Kidney epithelial cell (primary cell): Measurements from ENCODE around the gene FBXW5. TPM values are rescaled to one million over a fixed set of nuclear protein-coding genes. Genes with fewer than 3 reads are reported as not detected.

Experiments
- DNase-seq: peaks from one replicate; pipeline ENCODE4 v3.0.0-alpha.2; 2010; ENCODE audit warnings: low read depth
- H3K27me3 ChIP-seq: 2 replicates; pipeline ENCODE4 v1.6.0; 2011; ENCODE audit warnings: low read length; ENCODE audit not compliant: control insufficient read depth, insufficient read depth
- H3K36me3 ChIP-seq: 2 replicates; pipeline ENCODE4 v1.5.1; 2011; ENCODE audit warnings: low read length; ENCODE audit not compliant: control insufficient read depth, insufficient read depth
- H3K4me3 ChIP-seq: 2 replicates; pipeline ENCODE4 v1.5.1; 2011; ENCODE audit warnings: low read depth, mild to moderate bottlenecking, control low read depth, low read length
- total RNA-seq: library from RNA; depleted of rRNA; stranded (reverse); fragments of >200 nt; gene quantifications from 2 replicates; pipeline ENCODE4 v1.2.3, GENCODE V29; 2015
- TF ChIP-seq, protein P1 (sequence below): IDR thresholded peaks from 2 replicates; pipeline ENCODE4 v1.5.1; 2011; ENCODE audit warnings: mild to moderate bottlenecking, moderate library complexity, low read length, control low read depth, inconsistent platforms; ENCODE audit not compliant: insufficient read depth, poor library complexity, severe bottlenecking

The FBXW5 gene
- total RNA-seq, 1 donor from 2014 or later = 174 TPM

DNA sequence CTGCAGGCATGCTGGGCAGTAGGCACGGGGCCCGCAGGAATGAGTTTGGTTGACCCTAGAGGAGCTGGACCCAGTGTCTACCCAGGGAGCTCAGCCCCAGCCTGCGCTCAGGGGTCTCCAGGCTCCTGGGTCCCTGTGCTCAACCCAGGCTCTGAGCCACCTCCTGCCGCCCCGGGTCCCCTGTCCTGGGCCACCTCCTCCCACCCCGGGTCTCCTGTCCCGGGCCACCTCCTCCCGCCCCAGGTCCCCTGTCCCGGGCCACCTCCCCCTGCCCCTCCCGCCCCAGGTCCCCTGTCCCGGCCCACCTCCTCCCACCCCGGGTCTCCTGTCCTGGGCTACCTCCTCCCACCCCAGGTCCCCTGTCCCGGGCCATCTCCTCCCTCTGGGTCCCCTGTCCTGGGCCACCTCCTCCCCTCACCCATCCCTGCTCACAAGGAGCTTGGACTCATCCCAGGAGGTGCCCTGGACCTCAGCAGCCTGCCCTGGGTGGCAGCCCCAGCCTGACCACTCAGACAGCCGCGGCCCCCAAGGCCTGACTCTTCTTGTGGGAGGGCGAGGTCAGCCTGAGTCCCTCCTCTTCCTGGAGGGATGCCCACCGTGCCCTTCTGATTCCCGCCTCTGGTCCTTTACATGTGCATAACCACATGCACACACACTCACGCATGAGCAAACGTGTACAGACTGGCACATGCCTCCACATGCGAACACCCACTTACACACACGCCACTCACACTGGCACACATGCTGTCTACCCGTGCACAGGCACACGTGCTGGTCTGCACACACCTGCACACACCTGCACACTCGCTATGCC is 9.9 kb upstream of the FBXW5 start:
- Histone ChIP-seq H3K36me3 (no peaks in the 10 kb centered on the region), H3K4me3 (no peak overlapping the region), H3K27me3 (no peaks in the 10 kb centered on the region)
- DNase-seq = no peak
- TF ChIP-seq, protein P1, sequence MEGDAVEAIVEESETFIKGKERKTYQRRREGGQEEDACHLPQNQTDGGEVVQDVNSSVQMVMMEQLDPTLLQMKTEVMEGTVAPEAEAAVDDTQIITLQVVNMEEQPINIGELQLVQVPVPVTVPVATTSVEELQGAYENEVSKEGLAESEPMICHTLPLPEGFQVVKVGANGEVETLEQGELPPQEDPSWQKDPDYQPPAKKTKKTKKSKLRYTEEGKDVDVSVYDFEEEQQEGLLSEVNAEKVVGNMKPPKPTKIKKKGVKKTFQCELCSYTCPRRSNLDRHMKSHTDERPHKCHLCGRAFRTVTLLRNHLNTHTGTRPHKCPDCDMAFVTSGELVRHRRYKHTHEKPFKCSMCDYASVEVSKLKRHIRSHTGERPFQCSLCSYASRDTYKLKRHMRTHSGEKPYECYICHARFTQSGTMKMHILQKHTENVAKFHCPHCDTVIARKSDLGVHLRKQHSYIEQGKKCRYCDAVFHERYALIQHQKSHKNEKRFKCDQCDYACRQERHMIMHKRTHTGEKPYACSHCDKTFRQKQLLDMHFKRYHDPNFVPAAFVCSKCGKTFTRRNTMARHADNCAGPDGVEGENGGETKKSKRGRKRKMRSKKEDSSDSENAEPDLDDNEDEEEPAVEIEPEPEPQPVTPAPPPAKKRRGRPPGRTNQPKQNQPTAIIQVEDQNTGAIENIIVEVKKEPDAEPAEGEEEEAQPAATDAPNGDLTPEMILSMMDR = no peak

DNA sequence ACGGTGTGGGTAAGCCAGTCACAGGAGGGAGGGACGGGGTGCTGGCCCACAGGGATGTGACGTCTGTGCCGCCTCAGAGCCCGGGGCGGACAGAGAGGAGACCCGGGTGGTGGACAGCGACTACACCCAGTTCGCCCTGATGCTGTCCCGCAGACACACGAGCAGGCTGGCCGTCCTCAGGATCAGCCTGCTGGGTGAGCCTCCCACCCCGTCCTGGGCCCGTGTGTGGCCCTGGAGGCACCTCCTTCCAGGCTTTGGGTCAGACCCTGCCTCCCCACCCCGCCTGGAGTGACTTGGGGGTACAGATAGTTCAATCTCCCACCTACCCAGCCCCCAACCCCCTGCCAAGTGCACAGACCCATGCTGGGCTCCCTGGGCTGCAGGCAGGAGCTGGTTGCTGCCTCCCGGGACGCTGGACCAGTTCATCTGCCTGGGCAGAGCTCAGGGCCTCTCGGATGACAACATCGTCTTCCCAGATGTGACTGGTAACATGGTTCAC is 9.3 kb upstream of the FBXW5 start:
- Histone ChIP-seq H3K27me3 (no peaks in the 10 kb centered on the region), H3K36me3 (no peaks in the 10 kb centered on the region), H3K4me3 (no peak overlapping the region)
- no peak for DNase-seq
- TF ChIP-seq, protein P1 = no peak

DNA sequence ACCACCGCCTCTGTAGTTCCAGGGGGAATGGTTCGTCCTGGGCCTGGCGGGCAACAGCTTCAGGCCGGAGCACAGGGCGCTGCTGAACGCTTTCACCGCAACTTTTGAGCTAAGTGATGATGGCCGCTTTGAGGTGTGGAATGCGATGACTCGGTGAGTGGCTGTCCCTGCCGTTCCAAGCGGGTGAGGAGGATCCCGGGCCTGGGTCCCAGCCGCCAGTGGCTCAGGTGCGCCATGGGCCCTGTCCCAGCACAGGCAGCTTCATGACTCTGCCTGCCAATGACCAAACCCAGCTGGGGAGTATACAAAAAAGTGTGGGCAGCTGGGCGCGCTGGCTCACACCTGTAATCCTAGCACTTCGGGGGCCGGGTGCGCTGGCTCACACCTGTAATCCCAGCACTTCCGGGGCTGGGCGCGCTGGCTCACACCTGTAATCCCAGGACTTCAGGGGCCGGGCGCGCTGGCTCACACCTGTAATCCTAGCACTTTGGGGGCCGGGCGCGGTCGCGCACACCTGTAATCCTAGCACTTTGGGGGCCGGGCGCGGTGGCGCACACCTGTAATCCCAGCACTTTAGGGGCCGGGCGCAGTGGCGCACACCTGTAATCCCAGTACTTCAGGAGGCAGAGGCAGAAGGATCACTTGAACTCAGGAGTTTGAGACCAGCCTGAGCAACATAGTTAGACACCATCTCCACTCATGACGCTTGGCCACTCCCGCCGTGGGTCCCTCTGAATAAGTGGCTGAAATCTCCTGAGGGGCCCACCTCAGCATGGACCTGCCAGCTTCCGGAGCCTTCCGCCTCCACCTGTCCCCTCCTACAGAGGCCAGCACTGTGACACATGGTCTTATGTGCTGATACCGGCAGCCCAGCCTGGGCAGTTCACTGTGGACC is 8.6 kb upstream of the FBXW5 start:
- Histone ChIP-seq H3K4me3 (no peak overlapping the region), H3K36me3 (no peaks in the 10 kb centered on the region)
- no peak for DNase-seq

DNA sequence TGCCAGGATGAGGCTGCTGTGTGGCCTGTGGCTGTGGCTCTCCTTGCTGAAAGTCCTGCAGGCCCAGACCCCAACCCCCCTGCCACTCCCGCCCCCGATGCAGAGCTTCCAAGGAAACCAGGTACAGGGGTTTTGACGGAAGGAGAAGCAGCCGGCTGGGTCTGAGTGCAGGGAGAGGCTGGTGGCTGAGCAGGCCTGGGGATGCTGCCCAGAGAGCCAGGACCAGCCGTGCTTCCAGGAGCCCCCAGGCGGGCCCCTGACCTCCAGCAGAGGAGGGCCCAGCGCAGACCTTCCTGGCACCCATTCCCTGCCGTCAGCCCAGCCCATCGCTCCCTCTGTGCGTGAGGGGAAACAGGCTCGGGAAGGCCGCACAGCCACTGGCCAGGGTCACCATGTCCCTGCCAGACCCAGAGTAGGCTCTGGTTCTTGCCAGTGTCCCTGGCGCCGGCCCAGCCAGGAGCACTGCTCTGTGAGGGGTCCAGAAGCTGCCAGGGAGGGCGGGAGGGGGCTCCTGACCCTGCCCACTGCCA is 7.8 kb upstream of the FBXW5 start:
- Histone ChIP-seq H3K27me3 (no peaks in the 10 kb centered on the region), H3K36me3 (no peaks in the 10 kb centered on the region), H3K4me3 (no peak overlapping the region)
- no peak for DNase-seq
- TF ChIP-seq, protein P1 = no peak

More for the DNA sequence above, 8.6 kb upstream of the FBXW5 start:
- no peaks in the 10 kb centered on the region for H3K27me3 ChIP-seq
- TF ChIP-seq, protein P1 = no peak

DNA sequence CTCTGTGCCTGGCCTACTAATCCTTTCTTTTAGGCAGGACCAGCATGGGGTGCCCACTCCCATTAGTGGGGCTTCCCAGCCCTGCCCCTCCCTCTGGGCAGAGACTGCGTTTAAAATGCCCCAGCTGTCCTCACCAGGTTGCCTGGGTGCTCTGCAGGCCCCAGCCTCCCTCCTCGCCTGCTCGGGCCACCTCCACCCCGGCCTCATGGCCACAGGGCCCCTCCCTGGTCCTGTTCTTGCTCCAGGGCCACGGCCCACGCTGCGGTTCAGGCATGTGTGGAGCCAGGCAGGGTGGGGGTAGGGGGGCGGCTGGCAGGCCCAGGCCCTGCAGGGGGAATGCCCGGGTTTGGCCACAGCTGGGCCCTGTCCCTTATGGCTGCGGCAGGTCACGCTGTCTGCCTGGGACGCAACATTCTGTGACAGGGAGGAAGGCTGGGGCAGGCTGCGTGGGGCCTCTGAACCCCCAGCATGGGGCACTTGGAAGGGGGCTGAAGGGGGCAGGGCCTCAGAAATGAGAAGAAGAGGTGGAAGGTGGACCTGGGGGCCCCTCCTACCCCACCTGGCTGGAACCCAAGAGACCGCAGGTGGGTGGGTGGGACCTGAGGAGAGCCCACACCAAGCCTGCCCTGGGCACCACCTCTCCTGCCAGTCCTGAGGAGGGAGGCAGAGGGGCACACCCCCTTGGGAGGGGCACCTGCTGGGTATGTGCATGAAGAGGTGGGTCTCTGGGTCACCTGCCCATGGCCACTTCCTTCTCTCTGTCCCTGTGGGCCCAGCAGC is 7.2 kb upstream of the FBXW5 start, which contains the start of gene LCN12:
LCN12 (plus strand) TSS at position 733 of the 780 bp plus-strand sequence. CDS start 55 bp downstream, outside the sequence.
- no peak for DNase-seq
- TF ChIP-seq, protein P1 = no peak
- no peak within 1 kb of the TSS for H3K4me3 ChIP-seq
- H3K36me3 ChIP-seq = no peaks in the 10 kb centered on the region
- H3K27me3 ChIP-seq = no peaks in the 10 kb centered on the region
